IMR-90 (cell line): ENCODE measurements around the gene TTLL11. TPM values are rescaled to one million over a fixed set of nuclear protein-coding genes. Genes with fewer than 3 reads are reported as not detected.
A peak's percentile ranks its signal among the peaks of the same experiment; 100 is the strongest.

Experiments used
- ATAC-seq: fragments of 200-7000 bp; cut with Tn5 transposase; 2 replicates; pipeline ENCODE4 v1.9.1; 2020; ENCODE audit warnings: low read depth, mild to moderate bottlenecking, moderate library complexity
- BruUV-seq: library from RNA; stranded (reverse); fragments of 400-500 nt; replicated peaks from 2 replicates; lab custom pipeline; 2021; lab: Mats Ljungman, UMichigan
- CTCF ChIA-PET: fragments of 300-600 bp; formaldehyde crosslinking; extraction: SDS; loops from one replicate; lab custom pipeline; 2021; ENCODE audit warnings: antibody characterized with exemption; lab: Yijun Ruan, JAX
- POLR2A ChIA-PET: fragments of 300-600 bp; sonication (Branson Sonifier 250); formaldehyde crosslinking; loops from one replicate; lab custom pipeline; 2022; ENCODE audit warnings: antibody characterized with exemption; ENCODE audit not compliant: unreplicated experiment; lab: Charles Lee
- DNase-seq: peaks from one replicate; pipeline ENCODE4 v3.0.0; 2013
- H2AFZ ChIP-seq: replicated peaks from 2 replicates; pipeline ENCODE3; 2013; ENCODE audit warnings: low read length, mild to moderate bottlenecking; ENCODE audit not compliant: poor library complexity
- H2AK5ac ChIP-seq: 2 replicates; pipeline ENCODE4 v1.6.1; 2013; ENCODE audit warnings: low read depth, low read length, inconsistent platforms
- H2AK9ac ChIP-seq: replicated peaks from 2 replicates; pipeline ENCODE3; 2013; ENCODE audit warnings: mild to moderate bottlenecking, low read depth, low read length, moderate library complexity; ENCODE audit not compliant: poor library complexity
- H2BK120ac ChIP-seq: 2 replicates; pipeline ENCODE4 v1.6.1; 2013; ENCODE audit warnings: low read depth, low read length, inconsistent platforms
- H2BK15ac ChIP-seq: 3 replicates; pipeline ENCODE4 v1.6.1; 2013; ENCODE audit warnings: low read depth, low read length, inconsistent platforms
- H2BK20ac ChIP-seq: 2 replicates; pipeline ENCODE4 v1.6.1; 2013; ENCODE audit warnings: low read depth, mild to moderate bottlenecking, inconsistent platforms, low read length, moderate library complexity
- H2BK5ac ChIP-seq: 2 replicates; pipeline ENCODE4 v1.6.1; 2013; ENCODE audit warnings: mild to moderate bottlenecking, low read depth, low read length, inconsistent platforms; ENCODE audit not compliant: poor library complexity, severe bottlenecking
- H3K14ac ChIP-seq: replicated peaks from 2 replicates; pipeline ENCODE4 v1.6.1; 2013; ENCODE audit warnings: low read depth, low read length, inconsistent platforms
- H3K18ac ChIP-seq: 2 replicates; pipeline ENCODE4 v1.6.1; 2013; ENCODE audit warnings: low read depth, low read length, control low read depth
- H3K23ac ChIP-seq: 2 replicates; pipeline ENCODE4 v1.6.1; 2013; ENCODE audit warnings: low read depth, low read length, inconsistent platforms
- H3K27ac ChIP-seq: 2 replicates; pipeline ENCODE4 v1.5.1; 2013; ENCODE audit warnings: mild to moderate bottlenecking, control low read depth, low read length; ENCODE audit not compliant: insufficient read depth
- H3K27me3 ChIP-seq: 2 replicates; pipeline ENCODE4 v1.6.1; 2013; ENCODE audit warnings: low read length; ENCODE audit not compliant: control insufficient read depth, insufficient read depth
- H3K36me3 ChIP-seq: 2 replicates; pipeline ENCODE4 v1.6.1; 2013; ENCODE audit warnings: low read length, mixed read lengths; ENCODE audit not compliant: control insufficient read depth, insufficient read depth
- H3K4ac ChIP-seq: 2 replicates; pipeline ENCODE4 v1.6.1; 2013; ENCODE audit warnings: low read depth, low read length, inconsistent platforms
- H3K4me1 ChIP-seq: 2 replicates; pipeline ENCODE4 v1.6.1; 2013; ENCODE audit warnings: low read length, mixed read lengths; ENCODE audit not compliant: control insufficient read depth, insufficient read depth
- H3K4me2 ChIP-seq: 2 replicates; pipeline ENCODE4 v1.6.1; 2013; ENCODE audit warnings: low read depth, mild to moderate bottlenecking, control low read depth, low read length, moderate library complexity
- H3K4me3 ChIP-seq: 2 replicates; pipeline ENCODE4 v1.5.1; 2013; ENCODE audit warnings: low read depth, mild to moderate bottlenecking, control low read depth, low read length, moderate library complexity; ENCODE audit not compliant: insufficient read depth
- H3K56ac ChIP-seq: 2 replicates; pipeline ENCODE4 v1.6.1; 2013; ENCODE audit warnings: low read length, inconsistent platforms; ENCODE audit not compliant: insufficient read depth; ENCODE audit errors: extremely low read depth
- H3K79me1 ChIP-seq, 2 experiments: 2 replicates each; pipeline ENCODE4 v1.6.1; 2013; ENCODE audit warnings: low read length in 2 of 2, inconsistent platforms in 1 of 2, low read depth in 1 of 2
- H3K9ac ChIP-seq: 2 replicates; pipeline ENCODE4 v1.6.1; 2013; ENCODE audit warnings: low read depth, low read length, control low read depth
- H3K9me1 ChIP-seq: 2 replicates; pipeline ENCODE4 v1.6.1; 2013; ENCODE audit warnings: low read length, inconsistent platforms; ENCODE audit not compliant: insufficient read depth
- H3K9me3 ChIP-seq: 2 replicates; pipeline ENCODE4 v1.6.1; 2013; ENCODE audit warnings: low read length; ENCODE audit not compliant: control insufficient read depth, insufficient read depth
- H4K20me1 ChIP-seq: 2 replicates; pipeline ENCODE4 v1.6.1; 2013; ENCODE audit warnings: low read length, inconsistent platforms; ENCODE audit not compliant: insufficient read depth
- H4K5ac ChIP-seq: 2 replicates; pipeline ENCODE4 v1.6.1; 2013; ENCODE audit warnings: mild to moderate bottlenecking, low read depth, low read length, control low read depth
- H4K8ac ChIP-seq, 2 experiments: 2 replicates each; pipeline ENCODE4 v1.6.1; 2013; ENCODE audit warnings: low read depth in 2 of 2, low read length in 2 of 2, control low read depth in 1 of 2, inconsistent platforms in 1 of 2
- H4K91ac ChIP-seq: 2 replicates; pipeline ENCODE4 v1.6.1; 2013; ENCODE audit warnings: low read depth, low read length, inconsistent platforms; ENCODE audit not compliant: insufficient read depth
- CHD1 ChIP-seq: IDR thresholded peaks from 2 replicates; pipeline ENCODE4 v1.6.1; 2012; ENCODE audit warnings: low read depth, low read length, improper control_type of control experiment
- MAFK ChIP-seq: IDR thresholded peaks from 2 replicates; pipeline ENCODE4 v1.6.1; 2012; ENCODE audit warnings: low read depth, low read length, improper control_type of control experiment
- NFE2L2 ChIP-seq: fragments of 150-350 bp; IDR thresholded peaks from 2 replicates; pipeline ENCODE4 v1.6.1; 2016; ENCODE audit warnings: low read depth, mild to moderate bottlenecking, low read length
- dilution Hi-C: fragments of 300-500 bp; cut with HindIII; formaldehyde crosslinking; loops from one replicate; pipeline ENCODE4 v1.14.3; 2018; ENCODE audit warnings: low sequenced_read_pairs; ENCODE audit not compliant: unreplicated experiment
- in situ Hi-C: fragments of 300-500 bp; cut with MboI; formaldehyde crosslinking; loops from 3 replicates; pipeline ENCODE4 v1.14.3; 2019; ENCODE audit warnings: low sequenced_read_pairs, inconsistent platforms, mixed read lengths
- intact Hi-C: fragments of 100-400 bp; cut with micrococcal nuclease; formaldehyde crosslinking; loops from 2 replicates; pipeline ENCODE4 v1.10.0; 2022
- polyA plus RNA-seq, 3 experiments: library from polyadenylated mRNA; depleted of rRNA; stranded (reverse); fragments of >200 nt; gene quantifications; 2 replicates each; pipeline ENCODE4 v1.2.3, GENCODE V29; 2012; ENCODE audit warnings: low replicate concordance in 1 of 3
- total RNA-seq: library from RNA; depleted of rRNA; stranded (reverse); fragments of >200 nt; gene quantifications from 2 replicates; pipeline ENCODE4 v1.2.3, GENCODE V29; 2012

Gene TTLL11
- total and polyA plus RNA-seq, 2 of the 4 experiments (the other 2 are of a cell fraction) = 2.0 to 4.6 TPM

DNA sequence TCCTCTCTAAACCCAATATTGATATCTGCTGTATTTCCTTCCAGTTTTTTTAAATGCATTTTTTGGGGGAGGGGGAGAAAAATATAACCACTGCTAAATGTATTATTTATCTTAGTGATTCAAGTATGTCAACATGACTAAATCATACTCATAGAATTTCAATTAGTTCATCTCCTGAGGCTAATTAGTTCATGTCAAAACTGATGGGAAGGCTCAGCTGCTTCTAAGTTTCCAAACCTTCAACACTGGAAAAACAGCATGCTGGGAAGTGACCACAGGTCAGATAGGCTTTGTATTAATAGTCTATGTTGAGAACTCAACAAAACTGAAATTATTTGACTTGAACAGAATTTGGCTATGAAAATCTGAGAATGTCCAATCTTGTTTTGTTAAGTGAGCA lies 118.7 kb downstream of the TTLL11 start:
- Histone ChIP-seq H3K27me3 (no peaks in the 10 kb centered on the region), H2BK120ac (no peak overlapping the region), H3K4me3 (no peak overlapping the region), H4K8ac (no peak overlapping the region), H3K18ac (no peak overlapping the region), H2BK5ac (no peak overlapping the region), H4K20me1 (no peaks in the 10 kb centered on the region), H3K9ac (no peak overlapping the region), H3K4ac (no peak overlapping the region), H2BK15ac (peak overlapping the region; percentile 49; the same call in 2 of the 3 replicates), H3K27ac (no peak overlapping the region), H3K4me2 (no peak overlapping the region), H3K9me3 (no peaks in the 10 kb centered on the region), H4K91ac (no peak overlapping the region), H3K56ac (no peak overlapping the region), H3K79me1 (no peaks in the 10 kb centered on the region), H2AK5ac (no peak overlapping the region), H2BK20ac (no peak overlapping the region), H2AFZ (no peak overlapping the region), H3K23ac (peak overlapping the region; percentile 31; the same call in 1 of the 2 replicates), H3K4me1 (peaks cover 6% of the 10 kb centered on the region; the same call in 1 of the 2 replicates), H2AK9ac (no peak overlapping the region), H4K5ac (no peak overlapping the region), H3K14ac (0 out of 2 replicates have a peak overlapping the region, but pooled peaks have one; percentile 63), H3K36me3 (no peaks in the 10 kb centered on the region), H3K9me1 (peaks cover 7% of the 10 kb centered on the region; the same call in 1 of the 2 replicates)
- DNase-seq (no peak), ATAC-seq (no peak)
- intact Hi-C loops = no loop called here
- dilution Hi-C loops = no loop called here
- in situ Hi-C loops = no loop called here
- TF ChIP-seq MAFK (no peak), CHD1 (no peak), NFE2L2 (no peak)
- POLR2A ChIA-PET = no interaction called here
- CTCF ChIA-PET = no interaction called here
- no TSS peak for BruUV-seq
